Measurements from ENCODE around the gene CHCHD2.

The CHCHD2 gene

GRCh38 chr7:56053993-56054392 is 52.3 kb downstream of the CHCHD2 start:
- DNase-seq (ENCODE audit: low read depth): no peak
- no peak overlapping the region for H3K4me3 ChIP-seq (ENCODE audit: low read depth, low read length)
- no peak for TF ChIP-seq CTCF (IDR thresholded peaks at IDR 0.05; ENCODE audit: control insufficient read depth, extremely low read depth, insufficient read depth)

GRCh38 chr7:56053379-56053778 is 52.9 kb downstream of the CHCHD2 start:
- no peak for TF ChIP-seq CTCF (IDR thresholded peaks at IDR 0.05; ENCODE audit: control insufficient read depth, extremely low read depth, insufficient read depth)
- DNase-seq (ENCODE audit: low read depth): no peak
- H3K4me3 ChIP-seq (ENCODE audit: low read depth, low read length): peak overlapping the region; percentile 98; the same call in 1 of the 2 replicates
